SIG-M5 (cell line): ENCODE results near the gene PHF1.
A peak's percentile ranks its signal among the peaks of the same experiment; 100 is the strongest.
"Not testable (repeated sequence)": the region's sequence is repeated elsewhere in the genome, so short reads cannot be mapped to it uniquely, and the experiment has no call there.

Experiments
- DNase-seq: peaks from one replicate; lab custom pipeline; 2025; lab: John Stamatoyannopoulos, UW

Gene PHF1

DNA sequence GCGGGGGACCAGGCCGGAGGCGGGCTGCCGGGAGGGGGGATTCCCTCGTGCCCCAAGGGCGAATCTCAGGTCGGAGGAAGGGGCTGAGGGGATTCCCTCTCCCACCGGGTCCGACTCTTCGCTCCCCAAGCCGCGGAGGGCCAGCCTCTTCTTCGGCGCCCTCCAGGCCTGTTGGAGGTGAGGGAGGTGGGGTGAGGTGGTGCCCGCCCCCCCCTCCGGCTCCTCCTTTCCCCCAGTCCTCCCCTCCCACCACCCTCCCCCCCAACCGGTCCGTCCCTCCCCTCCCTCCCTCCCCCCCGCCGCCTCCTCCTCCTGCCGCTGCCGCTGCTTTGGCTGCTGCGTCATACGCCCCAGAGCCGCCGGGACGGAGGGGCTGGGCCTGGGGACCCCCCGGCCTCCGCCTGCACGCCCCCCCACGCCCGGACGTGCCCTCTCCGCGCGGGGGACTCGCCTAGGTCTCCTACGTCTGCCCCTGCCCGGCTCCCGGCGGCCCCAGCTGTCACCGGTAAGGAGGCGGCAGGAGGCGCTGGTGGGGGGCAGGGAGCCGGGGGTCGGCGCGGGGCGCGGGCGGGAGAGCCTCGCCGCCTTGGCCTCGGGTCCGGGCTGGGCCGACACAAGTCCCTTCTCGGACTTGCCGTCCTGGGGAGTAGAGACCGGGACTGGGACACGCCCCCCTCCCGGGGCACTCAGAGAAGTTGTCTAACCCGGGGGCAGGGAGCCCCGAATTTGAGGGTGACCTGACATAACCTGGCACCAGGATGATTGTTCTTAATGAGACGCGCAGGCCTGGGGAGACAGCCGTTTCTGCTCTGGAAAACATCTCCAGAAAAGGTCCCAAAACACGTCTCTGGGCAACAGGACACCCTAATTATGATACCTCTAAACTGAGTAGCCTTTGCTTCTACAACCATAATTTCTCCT, at the start of gene PHF1:
Gene PHF1 (plus strand): TSS at position 304 of the 921 bp plus-strand sequence. CDS start 1,250 bp downstream, outside the sequence.
- no peak for DNase-seq

DNA sequence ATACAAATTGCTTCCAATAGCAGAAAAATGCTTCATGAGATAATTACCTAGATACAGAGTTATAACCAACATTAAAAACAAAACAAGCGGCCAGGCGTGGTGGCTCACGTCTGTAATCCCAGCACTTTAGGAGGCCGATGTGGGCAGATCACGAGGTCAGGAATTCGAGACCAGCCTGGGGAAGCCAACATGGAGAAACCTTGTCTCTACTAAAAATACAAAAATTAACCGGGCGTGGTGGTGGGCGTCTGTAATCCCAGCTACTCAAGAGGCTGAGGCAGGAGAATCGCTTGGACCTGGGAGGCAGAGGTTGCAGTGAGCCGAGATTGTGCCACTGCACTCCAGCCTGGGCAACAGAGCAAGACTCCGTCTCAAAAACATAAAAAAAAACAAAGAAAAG, 47.3 kb upstream of the PHF1 start:
- DNase-seq: not testable (repeated sequence)

DNA sequence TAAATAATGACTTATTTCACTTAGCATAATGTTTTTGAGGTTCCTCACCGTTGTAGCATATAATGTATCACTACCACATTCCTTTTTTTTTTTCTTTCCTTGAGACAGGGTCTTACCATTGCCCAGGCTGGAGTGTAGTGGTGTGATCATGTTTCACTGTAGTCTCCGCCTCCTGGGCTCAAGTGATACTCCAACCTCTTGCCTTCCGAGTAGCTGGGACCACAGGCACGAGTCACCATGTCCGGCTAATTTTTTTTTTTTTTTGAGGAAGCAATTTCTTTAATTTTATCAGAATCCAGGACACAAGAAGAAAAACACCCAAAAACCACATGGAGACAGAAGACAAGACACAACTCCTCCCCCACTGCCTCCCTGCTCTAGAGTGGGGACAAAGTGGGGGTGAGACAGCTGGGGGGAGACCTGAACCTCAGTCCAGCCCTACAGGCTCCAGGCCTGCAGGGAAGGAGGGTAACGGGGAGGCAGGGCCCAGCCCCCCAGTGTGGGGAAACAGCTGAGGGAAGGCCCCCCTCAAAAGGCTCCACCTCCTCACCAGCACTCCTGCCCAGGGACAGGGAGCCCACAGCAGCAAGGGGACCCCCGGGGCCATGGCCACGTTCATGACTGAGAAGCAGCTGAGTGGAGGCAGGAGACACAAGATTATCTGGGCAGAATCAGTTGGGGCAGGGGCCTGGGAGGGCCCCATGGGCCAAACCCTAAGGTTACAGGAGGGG, 46.2 kb upstream of the PHF1 start:
- DNase-seq: not testable (repeated sequence)

DNA sequence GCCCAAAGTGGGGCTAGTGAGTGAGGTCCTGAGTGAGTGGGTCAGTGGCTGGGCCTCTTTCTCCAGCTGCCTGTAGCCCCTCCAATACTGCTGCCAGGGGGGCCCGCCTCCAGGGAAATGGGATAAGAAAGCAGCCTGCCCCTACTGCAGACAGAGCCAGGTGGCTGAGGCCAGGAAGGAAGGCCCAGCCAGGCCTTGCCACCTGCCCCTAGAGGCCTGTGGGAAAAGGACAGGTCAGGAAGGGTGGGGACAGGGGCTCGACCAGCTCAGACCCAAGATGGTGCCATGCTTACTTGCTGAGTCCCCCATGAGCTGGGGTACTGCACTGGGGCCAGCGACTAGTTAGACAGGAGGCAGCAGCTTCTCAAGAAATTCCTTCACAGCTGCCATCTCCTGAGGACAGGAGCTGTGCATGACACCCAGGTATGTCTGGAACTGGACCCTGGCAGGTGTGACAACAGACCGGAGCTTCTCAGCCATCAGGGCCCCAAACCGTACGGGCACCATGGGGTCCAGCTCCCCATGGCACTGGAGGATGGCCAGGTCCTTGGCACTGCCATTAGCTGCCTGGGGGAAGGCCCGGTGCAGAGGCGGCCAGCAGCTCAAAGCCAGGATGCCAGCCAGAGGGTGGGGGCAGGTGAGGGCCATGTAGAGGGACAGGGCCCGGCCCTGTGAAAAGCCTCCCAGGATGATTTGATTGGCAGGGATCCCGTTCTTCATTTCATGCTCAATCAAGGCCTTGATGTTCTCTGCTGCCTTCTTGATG, 45.4 kb upstream of the PHF1 start:
- not testable (repeated sequence) for DNase-seq

DNA sequence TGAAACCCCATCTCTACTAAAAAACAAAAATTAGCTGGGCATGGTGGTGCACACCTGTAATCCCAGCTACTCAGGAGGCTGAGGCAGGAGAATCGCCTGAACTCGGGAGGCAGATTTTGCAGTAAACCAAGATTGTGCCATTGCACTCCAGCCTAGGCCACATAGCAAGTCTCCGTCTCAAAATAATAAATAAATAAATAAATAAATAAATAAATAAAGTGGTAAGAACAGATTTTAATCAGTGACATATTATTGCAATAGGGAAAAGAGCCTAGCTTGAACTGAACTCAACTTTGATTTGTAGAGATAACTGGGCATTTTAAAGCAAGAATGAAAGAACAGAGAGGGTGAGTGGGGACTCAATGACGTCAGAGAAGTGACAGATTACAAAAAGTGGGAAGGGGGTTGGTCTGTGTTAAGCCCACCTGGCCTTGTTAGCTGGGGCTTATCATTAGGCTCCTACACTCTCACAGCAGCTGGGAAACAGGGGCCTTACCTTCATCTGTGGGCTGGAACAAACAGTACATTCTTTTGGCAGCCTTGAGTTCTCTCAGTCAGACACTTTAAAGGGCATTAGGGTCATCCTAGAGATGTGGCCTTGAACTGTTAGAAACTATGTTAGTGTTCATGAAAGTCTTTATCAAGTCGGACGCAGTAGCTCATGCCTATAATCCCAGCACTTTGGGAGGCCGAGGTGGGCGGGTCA, 43.7 kb upstream of the PHF1 start:
- DNase-seq: no peak

DNA sequence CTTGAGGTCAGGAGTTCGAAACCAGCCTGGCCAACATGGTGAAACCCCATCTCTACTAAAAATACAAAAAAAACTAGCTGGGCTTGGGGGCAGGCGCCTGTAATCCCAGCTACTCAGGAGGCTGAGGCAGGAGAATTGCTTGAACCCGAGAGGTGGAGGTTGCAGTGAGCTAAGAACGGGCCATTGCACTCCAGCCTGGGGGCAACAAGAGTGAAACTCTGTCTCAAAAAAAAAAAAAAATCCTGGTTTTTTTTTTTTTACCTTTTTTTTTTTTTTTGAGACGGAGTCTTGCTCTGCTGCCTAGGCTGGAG, 43.1 kb upstream of the PHF1 start:
- DNase-seq: not testable (repeated sequence)

DNA sequence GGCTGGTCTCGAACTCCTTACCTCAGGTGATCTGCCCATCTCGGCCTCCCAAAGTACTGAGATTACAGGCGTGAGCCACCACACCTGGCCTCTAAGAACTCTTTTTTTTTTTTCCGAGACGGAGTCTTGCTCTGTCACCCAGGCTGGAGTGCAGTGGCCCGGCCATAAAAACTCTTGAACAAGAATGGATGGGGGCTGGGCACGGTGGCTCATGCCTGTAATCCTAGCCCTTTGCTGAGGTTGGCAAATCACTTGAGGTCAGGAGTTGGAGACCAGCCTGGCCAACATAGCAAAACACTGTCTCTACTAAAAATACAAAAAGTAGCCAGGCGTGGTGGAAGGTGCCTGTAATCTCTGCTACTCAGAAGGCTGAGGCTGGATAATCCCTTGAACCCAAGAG, 38.9 kb upstream of the PHF1 start:
- not testable (repeated sequence) for DNase-seq

DNA sequence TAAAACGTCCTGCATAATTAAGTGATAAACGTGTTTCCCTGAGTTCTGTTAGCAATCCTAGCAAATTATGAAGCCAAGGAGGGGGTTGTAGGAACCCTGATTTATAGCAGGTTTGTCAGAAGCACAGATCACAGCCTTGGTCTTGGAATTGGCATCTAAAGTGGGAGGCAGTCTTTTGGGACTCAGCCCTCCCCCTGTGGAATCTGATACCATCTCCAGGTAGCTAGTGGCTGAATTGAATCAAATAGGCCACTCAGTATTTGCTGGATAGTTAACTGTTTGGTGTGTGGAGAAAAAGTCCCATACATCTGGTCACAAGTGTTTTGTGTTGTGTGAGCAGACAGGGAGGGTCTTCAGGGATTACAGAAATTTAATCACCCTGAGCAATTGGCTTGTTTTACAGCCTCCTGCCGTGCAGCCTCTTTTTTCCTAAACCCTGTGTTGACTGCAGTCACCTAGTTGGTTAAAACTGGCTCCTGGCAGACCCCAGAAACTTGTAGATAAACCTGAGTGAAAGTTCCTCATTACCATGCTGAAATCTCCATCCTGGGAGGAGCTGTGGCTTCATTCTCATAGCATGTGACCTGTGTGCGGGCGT, 38.2 kb upstream of the PHF1 start:
- DNase-seq: no peak

DNA sequence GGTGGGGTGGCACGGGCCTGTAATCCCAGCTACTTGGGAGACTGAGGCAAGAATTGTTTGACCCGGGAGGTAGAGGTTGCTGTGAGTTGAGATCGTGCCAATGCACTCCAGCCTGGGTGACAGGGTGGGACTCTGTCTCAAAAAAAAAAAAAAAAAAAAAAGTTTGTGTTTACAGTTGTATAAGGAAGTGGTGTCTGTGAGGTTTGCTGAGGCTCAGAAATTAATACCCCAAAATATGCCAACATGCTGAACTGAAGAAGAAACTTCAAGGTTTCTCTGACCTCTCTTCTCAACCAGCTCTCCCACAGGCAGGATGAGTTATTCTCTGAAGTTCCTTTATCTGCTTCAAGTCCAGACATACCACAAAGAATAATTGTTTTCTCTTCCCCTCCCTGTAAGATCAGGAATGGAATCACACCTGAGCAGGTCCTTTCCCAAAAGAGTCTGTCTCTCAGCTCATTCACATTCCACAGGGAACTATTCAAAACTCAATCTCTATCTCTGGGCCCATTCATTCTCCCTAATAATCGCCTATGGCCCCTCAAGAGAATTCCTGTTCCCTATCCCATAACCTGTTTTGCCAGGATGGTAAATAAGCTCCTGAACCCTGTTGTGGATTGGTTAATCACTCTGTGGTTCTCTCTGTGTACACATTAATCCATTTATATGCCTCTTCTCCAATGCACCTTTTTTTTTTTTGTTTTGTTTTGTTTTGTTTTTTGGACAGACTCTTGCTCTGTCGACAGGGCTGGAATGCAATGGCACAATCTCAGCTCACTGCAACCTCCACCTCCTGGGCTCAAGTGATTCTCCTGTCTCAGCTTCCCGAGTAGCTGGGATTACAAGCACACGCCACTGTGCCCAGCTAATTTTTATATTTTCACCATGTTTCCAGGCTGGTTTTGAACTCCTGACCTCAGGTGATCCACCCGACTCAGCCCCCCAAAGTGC, 36.6 kb upstream of the PHF1 start:
- DNase-seq: no peak

DNA sequence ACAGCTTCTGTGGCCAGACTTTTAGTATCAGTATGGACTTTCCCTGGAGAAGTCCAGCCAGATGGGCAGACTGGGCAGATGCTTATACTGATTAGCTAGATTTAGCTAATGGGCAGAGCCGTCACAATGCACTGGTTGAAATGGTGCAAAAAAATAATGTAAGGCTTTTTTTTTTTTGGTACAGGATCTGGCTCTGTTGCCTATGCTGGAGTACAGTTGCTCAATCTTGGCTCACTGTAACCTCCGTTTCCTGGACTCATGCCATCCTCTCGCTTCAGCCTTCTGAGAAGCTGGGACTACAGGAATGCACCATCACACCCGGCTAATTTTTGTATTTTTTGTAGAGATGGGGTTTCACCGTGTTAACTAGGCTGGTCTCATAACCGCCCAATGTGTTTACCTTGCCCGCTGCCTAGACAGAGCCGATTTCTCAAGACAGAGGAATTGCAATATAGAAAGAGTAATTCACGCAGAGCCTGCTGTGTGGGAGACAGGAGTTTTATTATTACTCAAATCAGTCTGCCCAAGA, 35.6 kb upstream of the PHF1 start:
- no peak for DNase-seq

DNA sequence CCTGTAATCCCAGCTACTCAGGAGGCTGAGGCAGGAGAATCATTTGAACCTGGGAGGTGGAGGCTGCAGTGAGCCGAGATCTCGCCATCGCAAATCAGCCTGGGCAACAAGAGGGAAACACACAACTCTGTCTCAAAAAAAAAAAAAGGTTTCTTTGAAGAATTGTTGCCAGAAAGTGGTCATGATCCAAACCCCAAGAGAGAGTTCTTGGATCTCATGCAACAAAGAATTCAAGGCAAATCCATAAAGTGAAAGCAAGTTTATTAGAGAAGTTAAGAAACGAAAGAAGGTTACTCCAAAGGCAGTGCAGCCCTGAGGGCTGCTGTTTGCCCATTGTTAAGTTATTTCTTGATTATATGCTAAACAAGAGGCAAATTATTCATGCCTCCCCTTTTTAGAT, 33.6 kb upstream of the PHF1 start:
- DNase-seq: no peak

DNA sequence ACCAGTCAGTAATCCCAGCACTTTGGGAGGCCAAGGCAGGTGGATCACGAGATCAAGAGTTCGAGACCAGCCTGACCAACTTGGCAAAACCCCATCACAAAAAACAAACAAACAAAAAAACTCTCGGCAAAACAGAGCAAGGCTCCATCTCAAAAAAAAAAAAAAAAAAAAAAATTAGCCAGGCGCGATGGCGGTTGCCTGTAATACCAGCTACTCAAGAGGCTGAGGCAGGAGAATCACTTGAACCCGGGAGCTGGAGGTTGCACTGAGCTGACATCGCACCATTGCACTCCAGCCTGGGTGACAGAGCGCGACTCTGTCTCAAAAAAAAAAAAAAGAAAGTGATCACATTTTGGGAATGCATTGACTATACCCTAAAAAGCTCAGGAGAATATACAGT, 31.6 kb upstream of the PHF1 start:
- not testable (repeated sequence) for DNase-seq

DNA sequence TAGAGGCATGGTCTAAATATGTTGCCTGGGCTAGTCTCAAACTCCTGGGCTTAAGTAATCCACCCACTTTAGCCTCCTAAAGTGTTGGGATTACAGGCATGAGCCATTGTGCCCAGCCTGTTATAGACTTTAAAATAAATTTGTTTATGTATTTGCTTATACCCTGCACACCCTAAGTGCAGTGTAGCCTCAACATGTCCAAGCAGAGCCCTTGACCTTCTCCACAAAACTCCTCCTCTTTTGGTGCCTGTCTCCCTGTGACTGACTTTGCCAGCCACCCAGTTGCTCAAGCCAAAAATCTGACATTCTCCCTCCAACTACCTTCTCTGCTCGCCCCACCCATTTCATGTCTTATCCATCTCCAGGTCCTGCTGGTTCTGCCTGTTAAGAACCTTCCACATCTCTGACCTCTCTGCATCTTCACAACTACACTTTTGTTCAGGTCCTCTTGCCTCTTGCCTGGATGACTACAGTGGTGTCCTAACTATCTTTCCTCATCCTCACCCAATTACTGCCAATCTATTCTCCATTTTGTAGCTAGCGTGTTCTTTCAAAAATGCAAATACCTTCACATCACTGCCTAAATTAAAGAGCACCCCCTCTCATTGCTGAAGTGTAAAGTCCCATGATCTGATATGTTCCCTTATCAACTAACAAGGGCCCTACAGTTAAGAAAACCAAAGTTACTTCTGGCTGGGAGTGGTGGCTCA, 30.4 kb upstream of the PHF1 start:
- no peak for DNase-seq

DNA sequence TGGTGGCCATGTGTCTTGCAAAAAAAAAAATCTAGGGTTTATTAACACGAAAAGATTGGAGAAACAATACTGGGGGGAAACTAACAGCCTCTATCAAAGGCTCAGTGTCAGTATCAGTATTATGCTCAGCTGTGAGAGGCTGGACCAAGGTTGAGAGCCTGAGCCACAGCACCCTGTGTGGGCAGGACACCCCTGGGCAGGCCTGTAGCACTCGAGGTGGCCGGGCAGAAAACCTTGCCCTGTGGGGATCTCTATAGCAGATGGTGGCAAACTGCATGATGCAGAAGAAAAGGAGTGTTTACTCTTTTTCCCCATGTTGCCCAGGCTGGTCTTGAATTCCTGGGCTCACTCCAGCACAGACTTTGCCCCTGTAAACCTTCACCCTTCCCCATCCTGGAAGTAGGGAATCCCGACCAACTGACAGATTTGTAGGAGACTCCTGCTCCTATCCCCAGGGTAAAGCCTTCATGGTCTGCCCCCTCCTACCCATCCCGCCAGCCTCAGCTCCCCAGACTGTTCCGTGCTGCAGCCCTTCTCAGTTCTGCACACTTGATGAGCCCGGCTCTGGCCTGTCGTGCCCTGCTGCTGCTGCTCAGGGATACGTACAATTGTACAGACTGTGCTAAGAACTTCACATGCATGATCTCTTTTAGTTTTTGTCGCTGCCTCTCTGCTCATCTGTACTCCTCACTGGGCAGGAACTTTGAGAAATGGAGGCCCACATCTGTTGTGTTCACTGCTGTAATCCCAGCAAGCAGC, 27.2 kb upstream of the PHF1 start:
- DNase-seq: no peak

DNA sequence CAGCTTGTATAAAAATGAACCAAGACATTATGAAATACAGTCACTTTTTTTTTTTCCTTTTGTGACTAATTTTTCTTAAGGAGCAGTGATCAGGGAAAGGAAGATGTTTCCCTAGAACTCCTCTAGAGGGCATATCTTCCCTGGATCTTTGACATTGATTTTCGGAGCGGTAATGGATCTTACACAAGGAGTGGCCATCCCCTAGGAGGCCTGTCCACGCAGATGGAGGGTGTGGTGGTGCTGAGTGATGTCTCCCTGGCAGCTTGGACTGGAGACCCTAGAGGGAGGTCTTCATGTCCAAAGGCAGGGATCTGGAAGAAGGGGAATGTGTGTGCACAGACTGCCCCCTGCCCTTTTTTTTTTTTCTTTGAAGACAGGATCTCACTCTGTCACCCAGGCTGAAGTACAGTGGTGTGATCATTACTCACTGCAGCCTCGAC, 26.2 kb upstream of the PHF1 start:
- DNase-seq: no peak

DNA sequence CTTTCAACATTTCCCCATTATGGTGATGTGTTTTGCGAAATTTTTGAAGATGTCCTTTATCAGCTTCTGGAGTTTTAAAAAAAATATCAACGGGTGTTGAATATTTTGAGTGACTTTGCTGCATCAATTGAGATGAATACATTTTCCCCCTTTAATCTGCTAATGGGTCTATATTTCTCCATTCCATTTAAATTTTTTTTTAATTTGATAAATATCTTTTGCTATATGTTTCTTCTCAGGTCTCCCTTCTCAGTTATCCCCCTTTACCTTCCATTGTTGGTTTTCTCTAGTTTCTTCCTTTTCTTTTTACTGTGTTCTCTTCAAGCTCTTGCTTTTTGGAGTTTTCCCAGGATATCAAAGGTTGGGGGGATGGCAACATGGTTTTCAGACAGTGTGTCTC, 20.6 kb upstream of the PHF1 start:
- DNase-seq: no peak

DNA sequence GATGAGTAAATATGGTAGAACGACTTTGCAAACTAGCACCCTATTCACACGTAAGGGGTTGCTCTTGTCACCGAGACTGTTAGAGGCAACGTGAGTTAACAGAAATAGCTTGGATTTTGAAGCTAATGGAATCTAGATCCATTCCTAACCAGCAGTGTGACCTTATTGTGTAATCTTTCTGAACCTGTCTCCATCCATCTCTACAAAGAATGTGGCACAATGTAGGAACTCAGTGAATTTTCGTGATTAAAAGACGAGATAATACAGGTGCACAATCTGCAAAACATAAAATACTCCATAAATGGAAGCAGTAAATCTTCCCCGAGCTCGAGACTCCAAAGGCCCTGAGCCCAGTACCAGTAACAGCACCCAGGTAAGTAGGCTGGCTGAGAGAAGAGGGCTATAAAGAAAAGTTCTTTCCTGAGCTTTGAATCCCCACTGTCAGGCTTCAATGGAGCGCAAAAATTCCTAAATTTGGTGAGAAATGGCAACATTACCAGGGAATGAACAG, 20.0 kb upstream of the PHF1 start:
- DNase-seq: no peak

DNA sequence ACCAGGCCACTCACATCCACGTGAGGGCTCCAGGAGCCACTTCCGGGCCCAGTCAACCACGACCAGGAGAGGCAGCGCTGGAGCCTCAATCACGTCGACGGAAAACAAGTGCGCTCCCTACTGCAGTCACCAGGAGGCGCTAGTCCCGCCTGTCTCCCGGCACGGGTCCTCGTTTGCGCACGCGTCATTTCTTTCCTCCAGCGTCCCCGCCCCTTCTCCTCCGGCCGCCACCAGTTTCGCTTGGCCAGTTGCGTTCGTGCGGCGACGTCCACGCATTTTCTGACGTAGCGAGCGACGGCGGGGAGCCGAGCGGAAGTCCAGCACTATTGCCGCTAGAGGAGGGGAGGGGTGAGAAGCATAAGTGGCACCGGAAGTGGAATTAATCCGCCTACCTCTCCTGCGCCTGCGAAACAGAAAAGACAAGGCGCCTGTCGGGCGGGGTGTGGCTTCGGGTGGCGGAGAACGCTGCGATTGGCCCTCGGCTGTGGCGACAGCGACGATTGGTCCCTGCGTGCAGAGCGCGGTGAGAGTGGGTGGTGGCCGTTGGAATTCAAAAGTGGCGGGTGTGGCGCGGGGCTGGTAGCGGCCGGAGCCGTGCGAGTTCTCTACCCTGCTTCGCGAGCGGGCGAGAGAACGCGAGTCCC, 19.4 kb upstream of the PHF1 start, which contains the start of gene KIFC1:
Gene KIFC1 (plus strand): TSS at position 546 of the 644 bp plus-strand sequence. CDS start 163 bp downstream, outside the sequence.
- peak; percentile 90 for DNase-seq
